HG02981 (cell line): Measurements from ENCODE around the gene PPP2R2B.

Source experiments
- ATAC-seq: cut with Tn5 transposase; IDR thresholded peaks from one replicate; pipeline ENCODE4 v1.9.1; 2021; ENCODE audit warnings: mild to moderate bottlenecking, moderate library complexity; ENCODE audit not compliant: unreplicated experiment

Gene PPP2R2B

DNA sequence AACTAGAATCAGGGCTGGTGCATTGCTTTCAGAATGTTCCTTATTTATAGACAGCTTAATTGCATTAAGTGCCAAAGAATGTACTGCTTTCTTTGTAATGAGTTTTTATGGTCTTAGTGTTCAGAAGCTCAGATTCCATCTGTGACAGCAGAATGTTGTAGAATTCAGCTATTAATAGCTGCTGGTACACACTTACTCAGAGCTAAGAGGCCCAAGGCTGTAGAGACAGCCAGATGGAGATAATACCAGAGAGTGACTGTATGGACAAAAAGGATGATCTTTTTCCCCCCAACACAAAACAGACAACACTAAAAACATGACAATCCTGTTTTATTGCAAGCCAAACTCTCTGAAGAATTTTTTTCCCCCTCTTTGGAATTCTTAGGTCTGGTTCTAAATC lies 50.2 kb downstream of the PPP2R2B start:
- ATAC-seq: no peak

DNA sequence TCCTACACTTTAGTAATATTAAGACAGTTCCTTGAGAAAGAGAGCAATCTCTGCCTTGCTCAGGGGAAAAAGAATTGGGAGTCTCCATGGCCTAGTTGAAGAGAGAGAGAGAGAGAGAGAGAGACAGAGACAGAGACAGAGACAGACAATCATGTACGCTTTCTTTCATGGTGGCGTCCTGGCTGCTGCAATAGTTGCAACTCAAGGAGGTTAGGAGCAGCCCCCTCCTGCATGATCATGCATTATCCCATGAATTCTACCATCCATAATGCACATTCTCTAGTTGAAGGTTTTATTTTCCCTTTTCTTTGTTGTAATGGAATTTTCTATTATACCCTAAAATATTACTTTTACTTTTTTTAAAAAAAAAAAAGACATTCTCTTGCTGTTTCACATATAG lies 50.7 kb downstream of the PPP2R2B start:
- ATAC-seq: no peak

DNA sequence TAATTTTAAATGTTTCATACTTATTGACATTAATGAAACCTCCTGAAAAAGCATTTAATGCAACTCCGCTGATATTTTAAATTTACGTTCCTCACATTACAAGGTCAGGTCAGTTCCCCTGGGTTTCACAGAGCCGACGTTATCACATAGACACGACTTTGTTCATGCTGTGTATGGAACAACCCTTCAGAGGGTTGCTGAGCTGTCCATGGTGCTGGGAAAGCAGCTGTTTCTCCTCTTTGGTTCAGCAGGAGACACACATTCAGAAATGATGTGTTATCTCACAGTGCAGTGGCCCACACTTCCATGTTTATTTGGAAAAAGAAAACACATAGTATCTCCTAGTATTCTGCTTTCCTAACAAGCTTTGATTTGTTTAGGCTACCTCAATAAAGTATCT lies 53.5 kb downstream of the PPP2R2B start:
- no peak for ATAC-seq

DNA sequence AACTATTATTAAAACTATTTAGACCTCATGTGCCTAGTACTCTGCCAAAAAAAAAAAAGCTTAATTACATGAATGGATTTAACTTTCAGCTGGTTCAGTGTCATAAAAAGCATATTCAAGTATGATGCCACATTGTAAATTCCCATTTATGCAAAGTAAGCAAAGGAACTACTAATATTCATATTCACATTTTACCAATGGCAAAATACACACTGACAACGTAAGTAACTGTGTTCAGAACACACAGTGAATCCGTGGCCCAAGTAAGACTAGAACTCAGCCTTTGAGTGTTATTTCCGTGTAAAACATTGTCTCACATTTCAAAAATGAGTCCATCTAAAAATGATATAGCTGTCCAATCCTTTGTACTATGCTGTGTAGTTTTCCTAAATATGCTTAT lies 56.8 kb downstream of the PPP2R2B start:
- no peak for ATAC-seq

DNA sequence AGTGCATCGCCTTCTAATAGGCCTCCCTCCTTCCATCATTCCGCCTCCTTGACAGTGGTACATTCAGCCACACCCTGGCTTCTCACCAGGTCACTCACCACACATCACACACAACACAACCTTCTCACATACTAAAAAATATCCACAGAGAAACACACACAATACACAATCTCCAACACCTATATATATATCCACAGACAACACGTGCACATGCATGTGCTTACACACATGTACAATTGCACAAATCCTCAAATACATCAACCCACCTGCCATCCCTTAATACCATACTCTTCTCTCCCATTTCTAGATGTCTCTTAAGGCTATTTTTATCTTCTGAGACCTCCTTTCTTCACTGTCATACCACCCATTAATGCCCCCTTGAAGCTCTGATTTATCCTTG lies 57.6 kb downstream of the PPP2R2B start:
- no peak for ATAC-seq

DNA sequence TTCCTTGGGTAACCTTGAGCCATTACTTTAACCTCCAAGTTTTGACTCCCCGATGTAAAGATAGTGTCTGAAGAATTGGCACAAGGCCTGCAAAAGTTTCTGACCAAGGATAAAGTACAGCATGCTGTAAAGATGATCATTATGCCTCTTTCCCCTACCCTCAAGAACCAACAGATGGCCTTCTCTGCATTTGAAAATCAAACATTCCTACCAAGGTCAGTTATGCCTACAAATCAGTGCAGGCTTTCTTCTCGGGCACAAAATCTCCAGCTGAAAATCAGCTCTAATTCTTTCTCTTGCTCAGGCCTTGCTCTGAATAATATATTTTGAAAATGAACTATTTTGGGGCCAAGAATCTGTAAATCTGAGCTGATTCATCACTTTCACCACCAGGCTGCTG lies 59.7 kb downstream of the PPP2R2B start:
- no peak for ATAC-seq

DNA sequence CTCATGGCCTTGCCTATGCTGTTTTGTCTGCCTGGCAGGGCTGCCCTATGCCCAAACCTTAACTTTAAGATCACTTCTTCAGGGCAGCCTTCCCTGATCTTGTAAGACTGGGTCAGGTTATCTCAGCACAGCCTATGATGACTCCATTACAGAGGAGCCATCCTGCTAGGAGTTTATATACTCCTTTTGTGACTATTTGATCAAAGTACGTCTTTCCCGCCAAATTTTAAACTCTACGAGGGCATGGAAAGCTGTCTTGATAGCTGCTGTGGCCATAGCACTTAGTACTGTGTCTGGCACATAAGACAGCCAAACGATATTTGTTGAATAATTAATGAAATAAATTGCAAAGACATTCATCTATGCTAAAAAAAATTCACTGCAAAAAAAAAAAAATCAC lies 60.6 kb downstream of the PPP2R2B start:
- ATAC-seq: no peak

DNA sequence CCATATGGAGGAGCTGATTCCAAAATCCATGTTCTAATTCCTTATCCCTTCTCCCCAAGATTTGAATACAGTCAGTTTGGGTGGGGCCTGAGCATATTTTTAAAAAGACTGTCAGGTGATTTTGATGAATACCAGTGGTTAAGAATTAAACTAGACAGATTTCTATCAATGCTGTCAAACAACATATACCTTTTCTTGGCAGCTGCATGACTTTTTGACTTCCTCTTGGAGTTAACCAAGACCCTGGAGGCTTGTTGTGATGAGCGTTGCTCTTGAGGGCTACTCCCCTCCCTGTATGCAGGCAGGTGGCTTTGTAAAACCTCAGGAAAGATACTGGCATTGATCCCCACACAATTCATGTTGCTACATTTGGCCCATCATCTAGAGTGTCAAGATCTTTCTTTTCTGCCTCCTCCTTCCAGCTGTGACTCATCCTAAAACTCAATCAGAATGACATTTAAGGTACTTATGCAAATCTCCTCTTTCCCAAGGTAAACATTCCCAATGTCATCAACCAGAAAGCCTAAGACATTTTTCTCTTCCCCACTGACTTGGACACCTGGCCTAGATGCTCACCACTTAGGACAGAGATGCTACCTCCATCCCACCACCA lies 61.7 kb downstream of the PPP2R2B start:
- no peak for ATAC-seq

DNA sequence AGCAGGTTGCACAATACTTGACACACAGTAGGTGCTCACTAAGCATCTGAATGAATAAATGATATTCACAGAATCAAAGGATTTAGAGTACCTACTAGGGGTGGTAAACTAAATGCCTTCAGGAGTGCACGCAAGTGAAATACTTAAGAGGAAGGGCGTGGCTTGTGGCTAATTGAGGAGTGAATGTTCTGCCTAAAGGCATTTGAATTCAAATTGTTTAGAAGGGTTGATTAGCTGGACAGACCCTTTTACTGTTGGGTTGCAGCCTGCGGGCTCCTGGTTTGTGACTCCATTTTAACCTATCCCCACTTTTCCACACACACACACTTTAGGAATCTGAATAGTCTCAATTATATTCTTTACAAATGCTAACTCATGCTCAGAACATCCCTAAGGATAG lies 63.1 kb downstream of the PPP2R2B start:
- ATAC-seq: no peak

DNA sequence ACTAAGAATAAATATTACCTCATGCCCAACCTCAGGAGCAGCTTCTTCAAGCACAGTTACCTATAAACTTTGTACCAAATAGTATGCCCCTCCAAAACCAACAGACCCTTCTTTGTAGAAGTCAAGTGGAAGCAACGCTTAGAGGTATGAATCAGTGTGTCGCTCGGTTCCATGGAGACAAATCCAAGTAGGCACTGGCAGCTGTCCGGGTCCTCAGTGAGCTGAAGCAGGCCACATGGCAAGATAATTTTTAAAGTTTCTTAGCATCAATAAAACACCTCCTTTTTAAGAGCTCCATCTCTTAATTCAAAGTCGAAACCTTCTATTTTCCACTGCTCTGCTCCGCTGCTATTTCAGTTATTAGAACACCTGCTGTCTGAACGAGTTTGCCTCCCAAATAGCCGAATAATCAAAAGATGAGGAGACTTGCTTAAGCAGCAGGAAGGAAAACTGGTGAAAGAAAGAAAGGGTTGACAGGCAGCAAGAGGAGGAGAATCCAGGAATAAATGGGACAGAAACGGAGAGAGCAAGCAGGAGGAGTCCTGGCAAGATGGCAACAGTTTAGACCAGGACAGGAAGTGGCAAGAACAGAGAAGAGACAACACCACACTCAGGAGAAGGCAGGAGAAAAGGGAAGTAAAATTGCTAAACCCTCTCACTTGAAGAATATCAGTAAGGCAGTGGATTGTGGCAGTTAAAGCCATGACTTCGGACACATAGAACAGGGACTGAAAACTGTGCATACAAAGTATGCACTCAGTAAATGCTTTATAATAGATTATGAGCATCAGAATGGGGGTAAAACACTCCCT lies 65.0 kb downstream of the PPP2R2B start:
- ATAC-seq: peak; percentile 68

DNA sequence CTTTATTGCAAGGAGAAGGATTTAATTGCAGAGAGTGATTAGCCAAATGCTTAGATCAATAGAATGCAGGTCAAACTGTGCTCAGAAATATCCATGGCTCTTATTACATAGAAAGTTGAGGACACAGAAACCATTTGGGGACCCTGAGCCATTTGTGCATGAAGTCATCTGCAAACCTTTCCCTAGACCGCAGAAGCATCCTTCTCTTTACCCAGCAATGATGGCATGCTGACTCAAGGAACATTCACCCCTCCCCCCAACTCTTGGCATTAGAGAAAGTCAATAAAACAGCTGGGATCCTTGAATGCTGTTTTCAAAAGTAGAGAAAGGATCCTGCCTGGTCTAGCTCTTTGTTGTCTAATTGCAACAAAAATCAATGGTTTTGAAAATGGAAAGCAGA lies 73.5 kb downstream of the PPP2R2B start:
- no peak for ATAC-seq

DNA sequence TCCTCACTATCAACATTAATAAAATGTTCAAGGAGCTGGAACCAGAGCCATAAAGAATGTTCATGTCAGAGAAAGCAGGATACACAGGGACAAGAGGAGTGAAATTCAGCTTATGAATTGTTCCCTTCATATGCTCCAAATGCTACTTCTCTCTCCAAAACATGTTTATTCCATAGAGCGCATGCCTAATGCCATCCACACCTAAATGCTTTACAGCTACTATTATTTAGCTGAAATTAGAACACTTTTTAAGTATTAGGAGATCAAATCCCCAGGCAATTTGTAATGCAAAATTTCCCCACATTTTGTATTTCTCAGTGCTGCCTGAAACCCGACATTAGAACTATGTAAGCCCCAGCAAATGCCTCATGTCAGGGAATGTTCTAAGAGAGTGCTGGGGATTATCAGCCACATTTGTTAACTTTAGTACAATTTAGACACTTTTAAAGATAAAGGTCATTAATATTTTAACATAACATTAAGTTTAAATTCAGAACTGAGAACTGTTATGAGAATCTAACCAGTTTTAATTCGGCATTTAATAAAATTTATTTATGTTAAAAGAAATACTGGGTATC lies 75.5 kb downstream of the PPP2R2B start:
- no peak for ATAC-seq

DNA sequence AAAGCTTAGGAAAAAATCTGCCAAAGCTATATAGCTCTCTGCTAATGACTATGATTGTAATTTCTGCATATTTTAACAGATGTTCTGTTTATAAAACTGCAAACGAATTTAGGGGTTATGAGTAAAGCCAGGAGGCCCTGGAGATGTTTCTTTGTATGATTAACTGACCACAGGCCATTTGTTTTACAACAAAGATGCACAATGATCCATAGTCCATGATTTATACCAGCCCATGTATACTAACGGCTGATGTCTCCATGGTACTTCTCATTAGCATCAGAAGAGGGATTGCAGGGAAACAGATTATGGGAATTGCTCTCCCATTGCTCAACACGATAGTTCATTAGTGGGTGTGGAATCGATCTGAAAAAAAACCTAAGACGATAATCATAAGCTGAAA lies 78.9 kb downstream of the PPP2R2B start:
- ATAC-seq: no peak

DNA sequence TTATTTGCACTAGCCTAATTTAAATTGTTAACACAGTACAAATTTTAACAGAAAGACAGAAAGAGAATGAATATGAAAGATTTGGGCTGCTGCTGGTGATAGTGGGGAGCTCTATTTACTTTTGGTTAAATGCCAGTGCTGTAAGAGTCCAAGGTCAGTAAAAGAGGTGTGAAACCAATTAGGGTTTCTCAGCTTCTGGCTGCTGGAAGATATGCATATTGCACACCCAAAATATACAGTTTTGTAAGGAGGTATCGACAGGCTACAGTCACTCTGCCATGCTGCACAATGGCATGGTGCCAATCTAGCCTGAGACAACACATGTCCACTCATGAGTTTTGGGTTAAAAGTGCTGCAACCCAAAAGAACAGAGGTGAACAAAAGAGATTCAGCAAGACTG lies 79.3 kb downstream of the PPP2R2B start:
- no peak for ATAC-seq

DNA sequence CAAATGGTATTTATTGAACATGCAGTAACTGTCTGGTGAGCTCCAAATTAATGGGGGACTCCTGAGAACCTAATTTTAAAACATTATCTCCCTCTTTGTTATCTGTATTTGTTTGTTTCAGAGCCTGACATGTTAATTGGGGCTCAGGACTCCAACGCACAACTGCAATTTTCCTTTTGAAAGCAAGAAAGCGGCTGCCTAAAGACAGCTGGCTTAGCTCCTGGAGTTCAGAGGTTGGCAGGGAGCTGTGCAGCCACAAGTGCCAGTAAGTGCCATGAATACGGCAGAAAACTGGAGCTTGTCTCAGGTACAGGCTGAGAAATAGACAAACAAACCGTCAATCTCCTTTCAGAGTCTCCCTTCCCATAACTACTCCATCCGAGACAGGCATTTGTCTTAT lies 80.9 kb downstream of the PPP2R2B start:
- ATAC-seq: no peak

DNA sequence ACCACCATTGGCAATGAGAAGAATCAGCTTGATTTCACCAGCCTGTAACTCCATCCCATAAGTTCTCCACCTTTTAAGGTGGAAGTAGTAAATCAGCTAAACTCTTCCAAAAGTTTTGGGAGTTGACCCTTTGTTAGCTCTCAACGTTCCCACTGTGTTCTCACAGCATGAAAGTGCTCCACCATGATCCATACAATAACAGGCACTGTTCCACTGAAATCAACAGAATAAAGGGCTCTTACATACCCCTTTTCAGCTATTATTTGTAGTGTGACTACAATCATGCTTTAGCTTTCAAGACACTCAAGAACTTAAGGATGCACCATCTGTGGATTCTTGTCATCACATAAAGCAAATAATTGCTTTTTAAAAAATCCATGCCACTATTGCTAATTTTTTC lies 81.6 kb downstream of the PPP2R2B start:
- no peak for ATAC-seq

DNA sequence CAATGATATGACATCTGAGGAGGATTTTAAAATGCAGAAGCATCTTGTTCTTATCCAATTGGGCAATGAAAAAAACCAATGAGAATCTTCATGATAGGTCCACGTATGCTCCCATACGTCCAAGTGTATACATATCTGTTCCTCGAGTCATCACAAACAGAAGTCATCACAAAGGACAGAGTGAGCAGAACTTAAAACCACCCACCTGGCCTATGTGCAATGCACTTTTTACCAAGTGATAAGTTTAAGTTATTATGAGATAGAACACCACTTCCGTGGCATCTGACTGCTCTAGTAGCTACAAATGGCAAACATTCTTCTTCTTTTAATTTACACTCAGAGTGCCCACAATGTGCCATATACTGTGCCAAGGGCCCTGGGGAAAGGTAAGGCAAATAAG lies 82.4 kb downstream of the PPP2R2B start:
- no peak for ATAC-seq

DNA sequence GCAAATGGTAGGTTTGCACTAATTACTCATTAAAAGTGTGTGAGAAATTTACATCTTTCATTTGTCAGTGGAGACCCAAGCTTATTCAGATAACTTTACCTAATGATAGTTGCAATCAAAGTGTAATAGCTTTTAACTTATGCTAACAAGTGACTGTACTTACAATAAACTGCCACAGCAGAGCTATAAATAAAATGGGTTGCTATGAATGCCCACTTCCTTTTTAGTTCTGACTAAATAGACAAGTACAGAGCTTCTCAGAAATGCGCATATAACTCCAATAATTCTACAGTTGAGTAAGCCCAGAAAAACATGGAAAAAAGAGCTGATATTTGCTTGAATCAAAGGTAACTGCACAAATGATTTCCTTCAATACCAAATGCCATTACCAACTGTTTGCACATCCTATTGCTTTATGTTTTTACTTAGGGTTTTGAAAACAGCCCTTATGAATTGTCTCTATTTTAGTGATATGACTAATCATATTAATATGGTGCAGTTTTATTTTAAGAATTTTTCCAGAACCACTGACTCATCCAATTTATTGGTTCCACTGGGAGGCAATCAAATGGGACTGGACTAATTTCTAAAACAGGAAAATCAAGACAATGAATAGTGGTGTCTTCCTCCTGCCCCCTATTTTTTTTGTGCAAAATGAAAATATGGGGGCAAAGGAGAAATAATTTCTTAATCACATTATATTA lies 84.1 kb downstream of the PPP2R2B start:
- no peak for ATAC-seq

DNA sequence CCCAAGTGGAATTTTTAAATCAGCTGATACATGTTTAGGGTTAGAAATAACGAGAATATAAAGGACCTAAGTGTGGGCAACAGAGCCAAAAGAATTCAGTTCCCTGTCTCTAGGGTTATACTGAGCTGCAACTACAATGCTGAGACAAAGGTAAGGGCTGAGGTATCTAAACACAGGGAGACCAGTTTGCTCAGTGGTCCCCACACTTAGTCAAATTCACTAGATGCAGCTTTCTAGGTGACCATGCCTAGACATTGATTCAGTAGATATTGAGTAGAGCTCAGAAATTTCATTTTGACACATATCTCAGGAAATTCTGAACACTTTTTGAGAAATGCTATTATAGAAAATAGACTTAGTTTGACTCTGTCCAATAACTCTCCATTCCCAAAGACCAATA lies 84.8 kb downstream of the PPP2R2B start:
- no peak for ATAC-seq

DNA sequence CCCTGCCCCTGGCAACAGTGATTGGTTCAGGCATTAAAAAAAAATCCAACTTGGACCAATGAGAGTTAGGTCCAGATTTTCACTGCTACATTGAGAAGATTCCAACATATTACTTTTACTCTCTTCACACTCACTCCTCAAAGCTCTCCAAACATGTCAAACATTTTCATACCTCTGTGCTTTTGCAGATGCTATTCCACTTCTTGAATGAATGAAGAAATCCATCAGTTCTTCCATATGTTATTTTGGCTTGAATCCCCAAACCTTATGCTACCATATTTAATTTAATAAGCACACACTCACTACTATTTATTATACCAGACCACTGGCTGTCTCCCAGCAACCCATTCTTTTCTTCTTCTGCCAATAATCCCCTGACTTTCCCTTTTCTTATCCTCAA lies 87.1 kb downstream of the PPP2R2B start:
- ATAC-seq: no peak

DNA sequence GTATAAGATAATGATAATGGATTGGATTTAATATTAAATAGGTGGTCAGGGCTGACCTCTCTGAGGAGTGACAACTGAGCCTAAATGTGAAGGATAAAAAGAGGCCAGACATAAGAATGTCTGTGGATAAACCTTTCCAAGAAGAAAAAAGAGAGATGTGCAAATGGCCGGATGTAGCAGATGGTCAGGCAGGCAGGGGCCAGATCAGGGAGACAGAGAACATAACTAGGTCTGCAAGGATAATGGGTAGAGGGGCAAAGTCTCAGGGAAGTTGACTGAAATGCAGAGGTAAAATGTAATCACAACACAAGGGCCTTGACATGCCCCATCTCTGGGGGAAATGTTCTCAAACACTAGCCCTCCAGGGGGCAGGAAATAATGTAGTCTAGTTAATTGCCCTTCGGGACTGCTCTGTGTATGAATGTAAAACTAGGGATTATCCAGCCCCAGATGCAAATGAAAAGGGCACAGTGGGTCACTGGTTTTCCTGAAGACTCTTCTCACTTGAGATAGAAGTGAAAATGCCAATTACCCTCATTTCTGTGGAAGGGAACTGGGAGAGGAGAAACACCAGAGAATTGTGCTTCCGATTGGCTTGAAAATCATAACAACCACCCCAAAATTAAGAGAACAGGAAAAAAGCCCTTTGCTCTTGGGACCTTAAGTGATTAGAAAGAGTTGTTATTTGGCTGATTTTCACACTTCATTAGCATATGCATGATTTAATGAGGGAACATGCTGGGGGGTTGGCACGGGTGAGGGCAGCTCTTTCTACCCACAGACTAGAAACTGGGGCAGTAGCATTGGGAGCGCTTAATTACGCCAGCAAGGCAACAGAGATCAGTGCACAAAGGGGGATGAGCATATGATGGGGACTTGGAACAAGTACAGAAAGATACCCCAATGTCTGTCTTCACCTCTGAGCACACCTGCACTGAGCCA lies 88.6 kb downstream of the PPP2R2B start:
- no peak for ATAC-seq
